Ascending aorta (tissue), 2 donors: ENCODE data around the gene SCYL2. TPM values are rescaled to one million over a fixed set of nuclear protein-coding genes. Genes with fewer than 3 reads are reported as not detected.
"Not testable (repeated sequence)": the region's sequence is repeated elsewhere in the genome, so short reads cannot be mapped to it uniquely, and the experiment has no call there.

ENCODE experiments used
- DNase-seq, 2 donors: peaks; one replicate each; pipeline ENCODE4 v3.0.0-alpha.2; 2019; ENCODE audit warnings: low spot score in 2 of 2
- H3K27ac ChIP-seq, 2 donors: fragments of 200-600 bp; sonication (generic); one replicate each; pipeline ENCODE4 v1.5.1; 2016 to 2017; ENCODE audit warnings: mild to moderate bottlenecking in 1 of 2
- H3K27me3 ChIP-seq: fragments of 200-600 bp; sonication (generic); one replicate; pipeline ENCODE4 v1.5.1; 2017
- H3K36me3 ChIP-seq, 2 donors: fragments of 200-600 bp; sonication (generic); one replicate each; pipeline ENCODE4 v1.5.1; 2016
- H3K4me1 ChIP-seq, 2 donors: fragments of 200-600 bp; sonication (generic); one replicate each; pipeline ENCODE4 v1.5.1; 2016 to 2017; ENCODE audit warnings: mild to moderate bottlenecking in 1 of 2
- H3K4me3 ChIP-seq, 2 donors: fragments of 200-600 bp; sonication (generic); one replicate each; pipeline ENCODE4 v1.5.1; 2016 to 2017; ENCODE audit warnings: mild to moderate bottlenecking in 1 of 2
- H3K9me3 ChIP-seq, 2 donors: fragments of 200-600 bp; sonication (generic); one replicate each; pipeline ENCODE4 v1.5.1; 2016
- CTCF ChIP-seq, 3 experiments: fragments of 200-600 bp in 2 of 3; fragments of 450-650 bp in 1 of 3; sonication (generic) in 2 of 3; IDR thresholded peaks; one replicate each; pipeline ENCODE4 v1.5.1; 2016 to 2019; ENCODE audit warnings: antibody characterized with exemption in 3 of 3, mild to moderate bottlenecking in 1 of 3, moderate library complexity in 1 of 3
- intact Hi-C: fragments of 100-400 bp; cut with DNase I; formaldehyde crosslinking; loops from one replicate; pipeline ENCODE4 v1.15.1; 2023
- total RNA-seq: library from RNA; depleted of rRNA; stranded (reverse); fragments of >200 nt; gene quantifications from one replicate; pipeline ENCODE4 v1.1.0, GENCODE V29; 2016

Gene SCYL2
- total RNA-seq, 1 donor from 2014 or later: 11.6 TPM

- no peak for DNase-seq
- no peak for TF ChIP-seq CTCF (IDR thresholded peaks at IDR 0.05)
- H3K4me1 ChIP-seq: peaks cover 0 to 4% of the 10 kb centered on the region in 2 donors
- no peak overlapping the region for H3K27ac ChIP-seq
- H3K27me3 ChIP-seq: no peaks in the 10 kb centered on the region
- intact Hi-C loops: no loop called here
- no peaks in the 10 kb centered on the region for H3K9me3 ChIP-seq
- peaks cover 15 to 17% of the 10 kb centered on the region in 2 donors for H3K36me3 ChIP-seq
- no peak overlapping the region for H3K4me3 ChIP-seq
These were observed 23.0 kb downstream of the SCYL2 start for GRCh38 chr12:100290016-100290415.

GRCh38 chr12:100293017-100293416, 26.0 kb downstream of the SCYL2 start:
- Histone ChIP-seq H3K4me1 (peaks cover 0 to 4% of the 10 kb centered on the region in 2 donors), H3K27ac (no peak overlapping the region), H3K27me3 (no peaks in the 10 kb centered on the region), H3K4me3 (no peak overlapping the region), H3K36me3 (peaks cover 15 to 26% of the 10 kb centered on the region in 2 donors), H3K9me3 (no peaks in the 10 kb centered on the region)
- intact Hi-C loops: no loop called here
- no peak for DNase-seq
- TF ChIP-seq CTCF (IDR thresholded peaks at IDR 0.05): no peak

GRCh38 chr12:100294366-100294765, 27.4 kb downstream of the SCYL2 start:
- H3K4me3 ChIP-seq, H3K27ac ChIP-seq, H3K9me3 ChIP-seq, H3K27me3 ChIP-seq, H3K4me1 ChIP-seq, DNase-seq, intact Hi-C loops: not testable (repeated sequence)
- H3K36me3 ChIP-seq: peaks cover 20 to 39% of the 10 kb centered on the region in 2 donors

GRCh38 chr12:100295764-100296555, 29.0 kb downstream of the SCYL2 start:
- TF ChIP-seq CTCF (IDR thresholded peaks at IDR 0.05): no peak
- Histone ChIP-seq H3K27ac (no peak overlapping the region), H3K27me3 (no peaks in the 10 kb centered on the region), H3K4me1 (no peaks in the 10 kb centered on the region), H3K36me3 (peaks cover 26 to 55% of the 10 kb centered on the region in 2 donors), H3K9me3 (no peaks in the 10 kb centered on the region), H3K4me3 (no peak overlapping the region)
- intact Hi-C loops: no loop called here
- no peak for DNase-seq

- Histone ChIP-seq H3K36me3 (peaks cover 34 to 71% of the 10 kb centered on the region in 2 donors), H3K9me3 (no peaks in the 10 kb centered on the region), H3K27me3 (no peaks in the 10 kb centered on the region), H3K4me1 (no peaks in the 10 kb centered on the region), H3K27ac (no peak overlapping the region), H3K4me3 (no peak overlapping the region)
- TF ChIP-seq CTCF (IDR thresholded peaks at IDR 0.05): no peak
- DNase-seq: no peak
- intact Hi-C loops: no loop called here
These were observed 35.1 kb downstream of the SCYL2 start for GRCh38 chr12:100302081-100302480.

GRCh38 chr12:100303831-100304230, 36.9 kb downstream of the SCYL2 start:
- no peak for DNase-seq
- Histone ChIP-seq H3K9me3 (no peaks in the 10 kb centered on the region), H3K36me3 (peaks cover 30 to 62% of the 10 kb centered on the region in 2 donors), H3K4me1 (no peaks in the 10 kb centered on the region), H3K27ac (no peak overlapping the region), H3K4me3 (no peak overlapping the region), H3K27me3 (no peaks in the 10 kb centered on the region)
- TF ChIP-seq CTCF (IDR thresholded peaks at IDR 0.05): no peak
- intact Hi-C loops: no loop called here

- H3K27ac ChIP-seq, H3K4me1 ChIP-seq, DNase-seq, H3K4me3 ChIP-seq, H3K9me3 ChIP-seq, intact Hi-C loops, H3K27me3 ChIP-seq: not testable (repeated sequence)
- peaks cover 28 to 57% of the 10 kb centered on the region in 2 donors for H3K36me3 ChIP-seq
These were observed 37.4 kb downstream of the SCYL2 start for GRCh38 chr12:100304334-100304733.

- DNase-seq, H3K4me1 ChIP-seq, intact Hi-C loops, H3K27ac ChIP-seq, H3K4me3 ChIP-seq, H3K9me3 ChIP-seq, H3K27me3 ChIP-seq: not testable (repeated sequence)
- peaks cover 24 to 33% of the 10 kb centered on the region in 2 donors for H3K36me3 ChIP-seq
These were observed 41.2 kb downstream of the SCYL2 start for GRCh38 chr12:100308138-100308537.
